ENCODE data around the gene C1orf21. TPM values are rescaled to one million over a fixed set of nuclear protein-coding genes. Genes with fewer than 3 reads are reported as not detected.

The C1orf21 gene
- polyA plus RNA-seq, 3 donors: 0.23 to 1.1 (median 0.28) TPM

DNA sequence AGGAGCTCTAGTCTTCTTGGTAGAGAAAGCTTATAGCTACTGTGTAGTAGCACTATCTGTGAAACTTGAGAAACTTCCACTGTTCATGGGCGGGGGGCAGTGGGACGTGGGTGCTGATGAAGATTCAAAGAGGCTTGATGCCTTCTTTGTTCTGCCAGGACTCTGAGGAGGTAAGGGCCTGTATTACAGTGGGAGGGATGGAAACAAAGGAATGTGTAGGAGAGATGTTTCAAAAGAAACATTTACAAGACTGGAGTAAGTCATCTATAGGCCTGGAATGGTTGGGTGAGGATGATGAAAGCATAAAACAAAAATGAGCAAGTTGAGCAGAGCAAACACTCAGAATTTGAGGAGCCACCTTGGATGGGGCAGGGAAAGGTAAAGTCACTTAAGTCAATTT is 89.4 kb downstream of the C1orf21 start:
- WGBS (ENCODE audit: insufficient coverage): 96% methylated on average over 2 of the region's 2 CpGs
- H3K9me3 Mint-ChIP-seq: peaks cover 16 to 37% (median 29%) of the 10 kb centered on the region in 7 donors
- TF ChIP-seq, protein P1, sequence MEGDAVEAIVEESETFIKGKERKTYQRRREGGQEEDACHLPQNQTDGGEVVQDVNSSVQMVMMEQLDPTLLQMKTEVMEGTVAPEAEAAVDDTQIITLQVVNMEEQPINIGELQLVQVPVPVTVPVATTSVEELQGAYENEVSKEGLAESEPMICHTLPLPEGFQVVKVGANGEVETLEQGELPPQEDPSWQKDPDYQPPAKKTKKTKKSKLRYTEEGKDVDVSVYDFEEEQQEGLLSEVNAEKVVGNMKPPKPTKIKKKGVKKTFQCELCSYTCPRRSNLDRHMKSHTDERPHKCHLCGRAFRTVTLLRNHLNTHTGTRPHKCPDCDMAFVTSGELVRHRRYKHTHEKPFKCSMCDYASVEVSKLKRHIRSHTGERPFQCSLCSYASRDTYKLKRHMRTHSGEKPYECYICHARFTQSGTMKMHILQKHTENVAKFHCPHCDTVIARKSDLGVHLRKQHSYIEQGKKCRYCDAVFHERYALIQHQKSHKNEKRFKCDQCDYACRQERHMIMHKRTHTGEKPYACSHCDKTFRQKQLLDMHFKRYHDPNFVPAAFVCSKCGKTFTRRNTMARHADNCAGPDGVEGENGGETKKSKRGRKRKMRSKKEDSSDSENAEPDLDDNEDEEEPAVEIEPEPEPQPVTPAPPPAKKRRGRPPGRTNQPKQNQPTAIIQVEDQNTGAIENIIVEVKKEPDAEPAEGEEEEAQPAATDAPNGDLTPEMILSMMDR (IDR thresholded peaks at IDR 0.05): no peak
- Histone ChIP-seq H4K20me1 (ENCODE audit: insufficient read depth, low read length) (no peaks in the 10 kb centered on the region), H3K4me1 (ENCODE audit: control insufficient read depth in 1 of 2, insufficient read depth in 2 of 2, low read length in 2 of 2) (no peaks in the 10 kb centered on the region), H3K9ac (ENCODE audit: insufficient read depth, low read length, poor library complexity, severe bottlenecking) (no peak overlapping the region), H3K36me3 (replicated peaks in 1 of 2; ENCODE audit: control insufficient read depth in 1 of 2, insufficient read depth in 2 of 2, low read length in 2 of 2) (peaks cover 0 to 4% of the 10 kb centered on the region in 2 donors), H3K4me2 (replicated peaks; ENCODE audit: extremely low read depth, low read length, poor library complexity, severe bottlenecking) (no peak overlapping the region), H3K9me3 (replicated peaks in 1 of 2; ENCODE audit: control insufficient read depth in 1 of 2, insufficient read depth in 1 of 2, low read length in 2 of 2) (peaks cover 16 to 30% of the 10 kb centered on the region in 2 donors), H3K27ac (ENCODE audit: low read depth in 1 of 2, low read length in 2 of 2) (no peak overlapping the region), H3K79me2 (ENCODE audit: insufficient read depth, low read length) (no peaks in the 10 kb centered on the region), H3K4me3 (replicated peaks in 1 of 3; ENCODE audit: low read depth in 2 of 3, low read length in 3 of 3) (no peak overlapping the region), H3K27me3 (ENCODE audit: control insufficient read depth in 2 of 2, insufficient read depth in 2 of 2, low read length in 2 of 2) (no peaks in the 10 kb centered on the region), H2AFZ (ENCODE audit: insufficient read depth, low read depth, low read length, poor library complexity, severe bottlenecking) (no peak overlapping the region)
- intact Hi-C loops (cut with micrococcal nuclease): no loop called here
- H3K4me1 Mint-ChIP-seq: no peaks in the 10 kb centered on the region
- H3K4me3 Mint-ChIP-seq: no peak overlapping the region
- H3K27me3 Mint-ChIP-seq (ENCODE audit: low read depth in 3 of 3): no peaks in the 10 kb centered on the region
- no peak overlapping the region for H3K27ac Mint-ChIP-seq
- DNase-seq: no peak
- H3K36me3 Mint-ChIP-seq: peaks cover 6 to 8% of the 10 kb centered on the region in 2 donors

DNA sequence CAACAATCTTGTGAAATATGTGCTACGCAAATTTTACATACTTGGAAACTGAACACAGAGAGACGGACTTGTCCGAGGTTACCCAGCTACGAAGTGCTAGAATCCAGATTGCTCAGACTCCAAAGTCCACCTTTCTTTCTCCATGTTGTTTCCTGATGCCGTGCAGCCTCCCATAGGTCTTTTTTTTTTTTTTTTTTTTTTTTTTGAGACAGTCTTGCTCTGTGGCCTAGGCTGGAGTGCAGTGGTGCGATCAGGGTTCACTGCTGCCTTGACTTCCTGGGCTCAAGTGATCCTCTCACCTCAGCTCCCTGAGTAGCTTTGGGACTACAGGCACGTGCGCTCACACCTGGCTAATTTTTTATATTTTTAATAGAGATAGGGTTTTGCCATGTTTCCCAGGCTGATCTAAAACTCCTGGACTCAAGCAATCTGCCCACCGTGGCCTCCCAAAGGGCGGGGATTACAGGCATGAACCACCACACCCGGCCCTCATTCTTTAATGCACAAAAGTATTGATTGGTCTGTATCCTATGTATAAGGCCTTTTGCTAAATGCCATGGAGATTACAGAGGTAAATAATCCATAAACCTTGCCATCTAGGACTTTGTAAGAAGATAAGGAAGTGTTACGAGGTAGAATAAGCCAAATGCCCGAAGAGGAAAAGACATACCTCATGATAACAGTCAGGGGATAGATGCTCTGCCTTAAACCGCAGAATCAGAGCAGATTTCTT is 92.8 kb downstream of the C1orf21 start:
- Histone ChIP-seq H3K9me3 (replicated peaks in 1 of 2; ENCODE audit: control insufficient read depth in 1 of 2, insufficient read depth in 1 of 2, low read length in 2 of 2) (peaks cover 9 to 11% of the 10 kb centered on the region in 2 donors), H3K4me3 (replicated peaks in 1 of 3; ENCODE audit: low read depth in 2 of 3, low read length in 3 of 3) (no peak overlapping the region), H3K36me3 (replicated peaks in 1 of 2; ENCODE audit: control insufficient read depth in 1 of 2, insufficient read depth in 2 of 2, low read length in 2 of 2) (peaks cover 0 to 4% of the 10 kb centered on the region in 2 donors), H3K4me1 (ENCODE audit: control insufficient read depth in 1 of 2, insufficient read depth in 2 of 2, low read length in 2 of 2) (peaks cover 6 to 12% of the 10 kb centered on the region in 2 donors), H3K4me2 (replicated peaks; ENCODE audit: extremely low read depth, low read length, poor library complexity, severe bottlenecking) (no peak overlapping the region), H2AFZ (ENCODE audit: insufficient read depth, low read depth, low read length, poor library complexity, severe bottlenecking) (no peak overlapping the region), H4K20me1 (ENCODE audit: insufficient read depth, low read length) (no peaks in the 10 kb centered on the region), H3K79me2 (ENCODE audit: insufficient read depth, low read length) (no peaks in the 10 kb centered on the region), H3K27ac (ENCODE audit: low read depth in 1 of 2, low read length in 2 of 2) (no peak overlapping the region), H3K27me3 (ENCODE audit: control insufficient read depth in 2 of 2, insufficient read depth in 2 of 2, low read length in 2 of 2) (no peaks in the 10 kb centered on the region), H3K9ac (ENCODE audit: insufficient read depth, low read length, poor library complexity, severe bottlenecking) (no peak overlapping the region)
- intact Hi-C loops (cut with micrococcal nuclease): no loop called here
- Mint-ChIP-seq H3K36me3 (peaks cover 6 to 7% of the 10 kb centered on the region in 2 donors), H3K9me3 (peaks cover 7 to 18% (median 12%) of the 10 kb centered on the region in 7 donors), H3K4me3 (no peak overlapping the region), H3K4me1 (peaks cover 9% of the 10 kb centered on the region), H3K27ac (peak overlapping the region in 1 of 7 donors; percentile 10), H3K27me3 (ENCODE audit: low read depth in 3 of 3) (no peaks in the 10 kb centered on the region)
- 100% methylated on average over 5 of the region's 14 CpGs for WGBS (ENCODE audit: insufficient coverage)
- DNase-seq: no peak
- TF ChIP-seq, protein P1 (IDR thresholded peaks at IDR 0.05): no peak
